ENCODE data around the gene SLMAP. TPM values are rescaled to one million over a fixed set of nuclear protein-coding genes. Genes with fewer than 3 reads are reported as not detected.

Gene SLMAP
- total RNA-seq, 1 experiment from 2014 or later, result 49.2 TPM

GRCh38 chr3:57791245-57791644, 35.1 kb downstream of the SLMAP start:
- BruUV-seq (replicated peaks), result no TSS peak
- POLR2A ChIA-PET, result interaction anchor here (0.6 kb wide), 1 partner anchor 62 kb away, joined by 3 read pairs; no protein-coding TSS in a partner anchor
- Histone ChIP-seq H3K27ac (ENCODE audit: low read length) (no peak overlapping the region), H3K27me3 (ENCODE audit: control insufficient read depth, insufficient read depth, low read length) (no peaks in the 10 kb centered on the region), H3K9me3 (ENCODE audit: control insufficient read depth, insufficient read depth, low read depth, low read length) (no peaks in the 10 kb centered on the region), H3K4me1 (ENCODE audit: control insufficient read depth, insufficient read depth, low read length) (peaks cover 10% of the 10 kb centered on the region), H3K4me3 (ENCODE audit: low read depth in 2 of 2, low read length in 2 of 2) (no peak overlapping the region), H3K36me3 (ENCODE audit: control insufficient read depth, insufficient read depth, low read length) (no peaks in the 10 kb centered on the region)
- ATAC-seq, result no peak
- intact Hi-C loops (cut with micrococcal nuclease; ENCODE audit: unreplicated experiment), result no loop called here
- no peak for DNase-seq (ENCODE audit: low read depth, low spot score)
- in situ Hi-C loops (cut with HindIII; ENCODE audit: low pct_unique_long_range_greater_than_20kb, low sequenced_read_pairs), result no loop called here
- TF ChIP-seq POLR2AphosphoS5 (IDR thresholded peaks at IDR 0.05; ENCODE audit: low read depth, low read length), result no peak
- TF ChIP-seq, protein P1, sequence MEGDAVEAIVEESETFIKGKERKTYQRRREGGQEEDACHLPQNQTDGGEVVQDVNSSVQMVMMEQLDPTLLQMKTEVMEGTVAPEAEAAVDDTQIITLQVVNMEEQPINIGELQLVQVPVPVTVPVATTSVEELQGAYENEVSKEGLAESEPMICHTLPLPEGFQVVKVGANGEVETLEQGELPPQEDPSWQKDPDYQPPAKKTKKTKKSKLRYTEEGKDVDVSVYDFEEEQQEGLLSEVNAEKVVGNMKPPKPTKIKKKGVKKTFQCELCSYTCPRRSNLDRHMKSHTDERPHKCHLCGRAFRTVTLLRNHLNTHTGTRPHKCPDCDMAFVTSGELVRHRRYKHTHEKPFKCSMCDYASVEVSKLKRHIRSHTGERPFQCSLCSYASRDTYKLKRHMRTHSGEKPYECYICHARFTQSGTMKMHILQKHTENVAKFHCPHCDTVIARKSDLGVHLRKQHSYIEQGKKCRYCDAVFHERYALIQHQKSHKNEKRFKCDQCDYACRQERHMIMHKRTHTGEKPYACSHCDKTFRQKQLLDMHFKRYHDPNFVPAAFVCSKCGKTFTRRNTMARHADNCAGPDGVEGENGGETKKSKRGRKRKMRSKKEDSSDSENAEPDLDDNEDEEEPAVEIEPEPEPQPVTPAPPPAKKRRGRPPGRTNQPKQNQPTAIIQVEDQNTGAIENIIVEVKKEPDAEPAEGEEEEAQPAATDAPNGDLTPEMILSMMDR (IDR thresholded peaks at IDR 0.05), result no peak
- TF ChIP-seq SIN3A (IDR thresholded peaks at IDR 0.05; ENCODE audit: borderline replicate concordance, insufficient read depth, low read depth, low read length), result no peak
- TF ChIP-seq, protein P2, sequence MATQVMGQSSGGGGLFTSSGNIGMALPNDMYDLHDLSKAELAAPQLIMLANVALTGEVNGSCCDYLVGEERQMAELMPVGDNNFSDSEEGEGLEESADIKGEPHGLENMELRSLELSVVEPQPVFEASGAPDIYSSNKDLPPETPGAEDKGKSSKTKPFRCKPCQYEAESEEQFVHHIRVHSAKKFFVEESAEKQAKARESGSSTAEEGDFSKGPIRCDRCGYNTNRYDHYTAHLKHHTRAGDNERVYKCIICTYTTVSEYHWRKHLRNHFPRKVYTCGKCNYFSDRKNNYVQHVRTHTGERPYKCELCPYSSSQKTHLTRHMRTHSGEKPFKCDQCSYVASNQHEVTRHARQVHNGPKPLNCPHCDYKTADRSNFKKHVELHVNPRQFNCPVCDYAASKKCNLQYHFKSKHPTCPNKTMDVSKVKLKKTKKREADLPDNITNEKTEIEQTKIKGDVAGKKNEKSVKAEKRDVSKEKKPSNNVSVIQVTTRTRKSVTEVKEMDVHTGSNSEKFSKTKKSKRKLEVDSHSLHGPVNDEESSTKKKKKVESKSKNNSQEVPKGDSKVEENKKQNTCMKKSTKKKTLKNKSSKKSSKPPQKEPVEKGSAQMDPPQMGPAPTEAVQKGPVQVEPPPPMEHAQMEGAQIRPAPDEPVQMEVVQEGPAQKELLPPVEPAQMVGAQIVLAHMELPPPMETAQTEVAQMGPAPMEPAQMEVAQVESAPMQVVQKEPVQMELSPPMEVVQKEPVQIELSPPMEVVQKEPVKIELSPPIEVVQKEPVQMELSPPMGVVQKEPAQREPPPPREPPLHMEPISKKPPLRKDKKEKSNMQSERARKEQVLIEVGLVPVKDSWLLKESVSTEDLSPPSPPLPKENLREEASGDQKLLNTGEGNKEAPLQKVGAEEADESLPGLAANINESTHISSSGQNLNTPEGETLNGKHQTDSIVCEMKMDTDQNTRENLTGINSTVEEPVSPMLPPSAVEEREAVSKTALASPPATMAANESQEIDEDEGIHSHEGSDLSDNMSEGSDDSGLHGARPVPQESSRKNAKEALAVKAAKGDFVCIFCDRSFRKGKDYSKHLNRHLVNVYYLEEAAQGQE (IDR thresholded peaks at IDR 0.05; ENCODE audit: insufficient read depth in 1 of 2, low read depth in 2 of 2, low read length in 1 of 2), result no peak
- TF ChIP-seq TCF7L2 (IDR thresholded peaks at IDR 0.05; ENCODE audit: low read depth, low read length), result no peak
- CTCF ChIA-PET, result no interaction called here

DNA sequence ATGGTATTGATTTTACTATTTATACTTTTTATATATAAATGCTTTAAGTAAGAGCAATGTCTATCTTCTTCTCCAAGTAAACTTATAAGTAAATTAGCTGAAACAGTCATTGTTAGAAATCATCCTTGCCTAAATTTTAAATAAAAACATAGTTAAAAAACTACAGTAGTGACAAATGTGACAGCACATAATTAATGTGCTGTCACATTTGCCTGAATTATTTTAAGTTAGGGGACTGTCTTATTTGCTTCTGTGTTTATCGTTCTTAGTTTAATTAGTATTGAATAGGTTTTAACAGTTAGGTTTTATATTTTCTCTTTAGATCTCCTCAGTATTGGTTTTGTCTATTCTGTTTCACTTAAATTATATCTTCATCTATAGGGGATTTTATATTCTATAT, 36.1 kb downstream of the SLMAP start:
- intact Hi-C loops (cut with micrococcal nuclease; ENCODE audit: unreplicated experiment) (no loop called here), in situ Hi-C loops (cut with HindIII; ENCODE audit: low pct_unique_long_range_greater_than_20kb, low sequenced_read_pairs) (no loop called here)
- BruUV-seq (replicated peaks), result no TSS peak
- ATAC-seq (no peak), DNase-seq (ENCODE audit: low read depth, low spot score) (no peak)
- no peak overlapping the region for H3K4me3 ChIP-seq (ENCODE audit: low read depth in 2 of 2, low read length in 2 of 2)
- H3K4me1 ChIP-seq (ENCODE audit: control insufficient read depth, insufficient read depth, low read length), result peaks cover 12% of the 10 kb centered on the region
- H3K27me3 ChIP-seq (ENCODE audit: control insufficient read depth, insufficient read depth, low read length), result no peaks in the 10 kb centered on the region
- no peaks in the 10 kb centered on the region for H3K36me3 ChIP-seq (ENCODE audit: control insufficient read depth, insufficient read depth, low read length)
- TF ChIP-seq POLR2AphosphoS5 (IDR thresholded peaks at IDR 0.05; ENCODE audit: low read depth, low read length) (no peak), SIN3A (IDR thresholded peaks at IDR 0.05; ENCODE audit: borderline replicate concordance, insufficient read depth, low read depth, low read length) (no peak), TCF7L2 (IDR thresholded peaks at IDR 0.05; ENCODE audit: low read depth, low read length) (no peak)
- TF ChIP-seq, protein P1 (IDR thresholded peaks at IDR 0.05), result no peak
- TF ChIP-seq, protein P2 (IDR thresholded peaks at IDR 0.05; ENCODE audit: insufficient read depth in 1 of 2, low read depth in 2 of 2, low read length in 1 of 2), result no peak
- no peaks in the 10 kb centered on the region for H3K9me3 ChIP-seq (ENCODE audit: control insufficient read depth, insufficient read depth, low read depth, low read length)
- ChIA-PET CTCF (no interaction called here), POLR2A (no interaction called here)
- H3K27ac ChIP-seq (ENCODE audit: low read length), result no peak overlapping the region
